ENCODE results near the gene TMEM240. TPM values are rescaled to one million over a fixed set of nuclear protein-coding genes. Genes with fewer than 3 reads are reported as not detected.

TMEM240 gene
- total RNA-seq, 1 donor from 2014 or later, result 7.5 TPM

Other genes starting within 250 kb of the TMEM240 start
- gene ACAP3, start 232.7 kb downstream of the TMEM240 start, total RNA-seq, result 56.3 TPM
- 10.6 TPM for gene PUSL1, start 232.0 kb downstream of the TMEM240 start, total RNA-seq
- gene INTS11, start 216.0 kb downstream of the TMEM240 start, total RNA-seq, result 70.9 TPM
- gene CPTP, start 215.8 kb downstream of the TMEM240 start, total RNA-seq, result 113 TPM
- gene TAS1R3, start 209.3 kb downstream of the TMEM240 start, total RNA-seq, result 0.40 TPM
- gene DVL1, start 191.2 kb downstream of the TMEM240 start, total RNA-seq, result 126 TPM
- gene MXRA8, start 182.1 kb downstream of the TMEM240 start, total RNA-seq, result 21.7 TPM
- 271 TPM for gene AURKAIP1, start 165.4 kb downstream of the TMEM240 start, total RNA-seq
- gene CCNL2, start 141.3 kb downstream of the TMEM240 start, total RNA-seq, result 45.7 TPM
- gene MRPL20, start 133.3 kb downstream of the TMEM240 start, total RNA-seq, result 144 TPM
- 1.8 TPM for gene ANKRD65, start 119.3 kb downstream of the TMEM240 start, total RNA-seq
- gene VWA1, start 104.9 kb downstream of the TMEM240 start, total RNA-seq, result 17.1 TPM
- gene ATAD3C, start 90.9 kb downstream of the TMEM240 start, total RNA-seq, result 0.94 TPM
- gene ATAD3B, start 68.9 kb downstream of the TMEM240 start, total RNA-seq, result 7.9 TPM
- gene ATAD3A, start 28.5 kb downstream of the TMEM240 start, total RNA-seq, result 18.5 TPM
- 106 TPM for gene SSU72, start 34.2 kb upstream of the TMEM240 start, total RNA-seq
- gene FNDC10, start 59.5 kb upstream of the TMEM240 start, total RNA-seq, result 2.0 TPM
- gene MIB2, start 74.9 kb upstream of the TMEM240 start, total RNA-seq, result 110 TPM
- 25.1 TPM for gene MMP23B, start 91.5 kb upstream of the TMEM240 start, total RNA-seq
- 23.6 TPM for gene CDK11B, start 118.4 kb upstream of the TMEM240 start, total RNA-seq
- 20.4 TPM for gene SLC35E2B, start 152.2 kb upstream of the TMEM240 start, total RNA-seq
- 17.3 TPM for gene CDK11A, start 183.7 kb upstream of the TMEM240 start, total RNA-seq
- 23.0 TPM for gene NADK, start 237.8 kb upstream of the TMEM240 start, total RNA-seq

Data from Right ventricle myocardium superior (tissue), 1 donor.